Fibroblast of skin of right biceps (primary cell): Measurements from ENCODE around the gene SLBP.

ENCODE experiments used
- DNase-seq: peaks from one replicate; pipeline ENCODE4 v3.0.0-alpha.2; 2013

Gene SLBP

DNA sequence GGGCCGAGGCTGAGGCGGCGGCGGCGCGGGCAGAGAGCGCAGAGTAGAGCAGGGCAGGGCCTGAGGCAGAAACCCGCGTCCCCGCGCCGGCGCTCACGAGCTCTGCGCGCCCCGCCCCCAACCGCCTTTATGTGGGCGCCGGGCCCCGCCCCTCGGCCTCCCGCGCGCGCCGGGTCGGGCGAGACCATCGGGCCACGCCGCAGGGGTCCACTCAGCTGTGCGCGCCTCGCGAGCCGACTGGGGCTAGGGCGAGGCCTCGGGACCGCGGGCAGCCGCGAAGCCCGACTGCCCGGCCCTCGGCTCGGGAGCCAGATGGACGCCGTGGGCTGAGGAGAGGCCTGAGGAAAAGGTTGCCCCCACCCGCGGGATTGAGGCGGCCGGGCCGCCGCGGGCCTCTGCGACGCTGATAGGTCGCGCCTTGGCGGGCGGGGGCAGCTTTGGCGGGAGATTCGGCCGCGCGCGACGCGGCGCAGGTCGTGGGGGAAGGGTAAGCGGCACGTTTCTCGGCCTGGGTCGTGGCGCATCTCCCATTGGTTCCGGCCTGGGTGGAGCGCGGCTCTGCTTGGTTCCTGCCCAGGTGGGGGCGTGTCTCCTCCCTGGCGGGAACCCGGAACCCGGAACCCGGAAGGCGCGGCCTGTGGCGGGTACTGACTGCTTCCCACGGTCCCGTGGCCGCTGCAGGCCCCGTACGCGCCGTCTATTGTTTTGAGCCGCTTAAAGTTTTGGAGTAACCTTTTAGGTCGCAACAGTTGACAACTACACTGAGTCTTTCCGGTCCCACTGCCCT, at the start of gene SLBP:
Gene SLBP (minus strand): TSS at position 104 of the 787 bp plus-strand sequence. CDS start 131 bp downstream, outside the sequence.
- DNase-seq: peak; percentile 94

DNA sequence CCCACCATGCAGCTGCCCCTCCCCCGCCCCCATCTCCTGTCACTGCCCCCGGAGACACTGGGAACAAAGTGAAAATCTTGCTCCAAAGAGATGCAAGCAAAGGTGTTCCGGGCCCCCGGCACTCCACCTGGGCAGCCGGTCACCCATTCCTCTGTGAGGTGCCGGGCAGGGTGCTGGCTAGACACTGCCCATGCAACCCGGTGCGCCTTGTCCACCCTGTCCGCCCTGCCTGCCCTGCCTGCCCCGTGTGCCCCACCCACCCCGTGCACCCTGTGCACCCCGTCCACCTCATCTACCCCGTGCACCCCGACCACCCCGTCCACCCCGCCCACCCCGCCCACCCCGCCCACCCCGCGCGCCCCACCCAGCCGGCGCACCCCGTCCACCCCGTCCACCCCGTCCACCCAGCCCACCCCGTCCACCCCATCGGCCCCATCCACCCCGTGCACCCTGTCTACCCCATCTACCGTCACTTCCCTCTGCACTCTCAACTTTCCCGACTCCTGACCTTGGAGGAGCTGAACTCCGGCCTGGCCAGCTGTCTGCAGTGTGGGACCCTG, 49.1 kb upstream of the SLBP start:
- no peak for DNase-seq

DNA sequence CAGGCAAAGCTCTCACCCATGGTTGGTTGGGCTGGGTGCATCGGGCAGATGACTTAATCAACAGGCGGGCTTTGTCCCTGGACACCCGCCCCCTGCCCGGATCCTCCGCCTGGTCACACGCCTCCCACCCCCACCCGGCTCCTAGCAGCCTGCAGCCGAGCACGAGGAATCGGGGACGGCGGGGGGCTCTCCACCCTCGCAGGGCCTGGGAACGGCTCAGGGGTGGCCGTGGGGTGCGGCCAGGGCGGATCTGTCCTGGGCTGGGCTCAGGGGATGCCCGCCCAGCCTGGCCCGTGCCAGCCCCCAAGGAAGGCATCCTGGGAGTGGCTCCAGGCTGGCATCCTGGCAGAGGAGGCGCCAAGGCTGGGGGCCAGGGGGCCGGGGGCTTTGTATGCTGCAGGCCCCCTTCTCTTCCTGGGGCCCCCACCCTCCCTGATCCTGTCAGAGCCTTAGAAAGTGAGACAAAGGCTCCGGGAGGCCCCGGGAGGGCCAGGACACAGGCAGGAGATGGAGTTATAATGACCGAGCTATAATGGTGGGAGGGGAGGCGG, 48.5 kb upstream of the SLBP start:
- no peak for DNase-seq

DNA sequence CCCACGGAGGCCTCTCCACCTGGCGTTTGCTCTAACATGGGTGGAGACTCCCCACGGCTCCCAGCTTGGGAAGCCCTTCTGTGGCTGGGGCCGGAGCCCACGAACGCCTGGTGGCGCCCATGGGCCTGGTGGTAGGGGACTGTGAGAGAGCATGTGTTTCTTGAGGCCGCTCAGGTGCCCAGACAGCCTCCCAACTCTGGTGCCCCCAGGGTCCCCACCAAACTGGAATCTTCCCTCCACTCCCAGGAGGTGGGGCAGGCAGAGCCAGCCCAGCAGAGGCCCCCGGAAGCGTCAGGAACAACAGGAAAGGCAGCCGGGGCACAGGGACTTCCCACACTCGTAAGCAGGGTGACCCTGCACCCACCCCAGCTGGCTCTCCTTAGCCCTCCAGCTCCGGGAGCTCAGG, 47.7 kb upstream of the SLBP start:
- DNase-seq: no peak

DNA sequence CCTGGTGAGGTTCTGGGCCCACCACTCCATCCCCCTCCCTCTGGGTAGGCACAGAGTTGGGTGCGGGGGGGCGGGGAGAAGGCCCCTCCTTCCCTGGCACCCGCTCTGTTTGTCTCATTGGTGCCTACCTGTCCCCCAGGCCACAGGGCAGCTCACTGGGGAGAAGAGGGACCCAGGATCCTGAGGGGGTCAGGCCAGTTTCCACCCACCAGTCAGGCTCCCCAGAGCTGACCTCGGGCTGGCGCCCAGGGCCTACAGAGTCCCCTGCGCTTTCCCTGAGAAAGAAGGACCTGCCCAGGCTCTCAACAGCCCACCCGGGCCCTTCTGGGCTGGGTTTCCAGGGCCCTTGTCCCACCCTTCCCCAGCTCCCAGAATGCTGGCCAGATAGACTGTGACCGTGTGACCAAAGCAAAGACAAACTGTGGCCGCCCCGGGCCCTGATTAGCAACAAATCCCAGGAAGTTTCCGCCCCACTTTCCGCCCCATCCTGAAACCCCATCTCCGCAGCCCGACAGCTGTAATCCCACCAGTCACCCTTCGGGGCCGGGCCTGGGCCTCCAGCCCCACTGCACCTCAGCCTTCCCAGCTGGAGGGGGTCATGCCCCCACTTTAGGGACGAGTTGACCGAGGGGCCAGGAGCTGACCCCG, 47.2 kb upstream of the SLBP start:
- DNase-seq: no peak

DNA sequence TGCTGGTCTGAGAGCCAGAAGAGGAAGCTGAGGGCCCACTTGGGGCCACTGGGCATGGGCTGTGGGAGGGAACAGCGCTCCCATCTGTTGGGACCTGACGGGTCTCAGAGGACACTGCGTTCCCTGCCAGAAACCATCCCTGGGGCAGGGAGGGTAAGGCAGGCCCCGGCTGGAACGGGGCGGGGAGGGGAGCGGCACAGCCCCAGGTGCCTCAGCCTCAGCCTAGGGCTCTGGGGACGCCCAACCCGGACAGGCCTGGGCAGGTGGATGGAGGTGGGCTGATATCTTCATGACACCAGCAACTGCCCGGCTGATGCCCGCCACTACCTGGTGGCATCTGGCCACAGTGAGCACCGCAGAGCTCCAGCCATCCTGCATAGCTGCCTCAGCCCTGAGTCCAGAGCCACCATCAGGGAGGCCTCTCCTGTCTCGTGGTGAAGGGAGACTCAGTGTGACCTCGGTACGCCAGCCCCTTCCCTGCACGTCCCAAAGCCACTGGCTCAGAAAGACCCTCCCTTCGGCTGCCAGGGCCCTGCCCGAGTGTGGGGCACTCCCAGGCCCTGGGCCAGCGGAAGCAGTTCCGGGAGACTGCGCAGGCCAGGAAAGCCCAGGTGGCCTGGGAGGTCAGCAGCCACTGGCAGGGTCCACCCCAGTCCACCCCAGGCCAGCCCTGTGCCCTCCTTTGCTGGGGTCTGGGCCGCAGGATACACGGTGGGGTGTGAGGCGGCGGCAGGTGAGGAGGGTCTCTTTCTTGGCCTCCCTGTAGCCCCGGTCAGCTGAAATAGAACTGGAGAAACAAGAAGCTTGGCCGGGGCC, 46.4 kb upstream of the SLBP start:
- no peak for DNase-seq

DNA sequence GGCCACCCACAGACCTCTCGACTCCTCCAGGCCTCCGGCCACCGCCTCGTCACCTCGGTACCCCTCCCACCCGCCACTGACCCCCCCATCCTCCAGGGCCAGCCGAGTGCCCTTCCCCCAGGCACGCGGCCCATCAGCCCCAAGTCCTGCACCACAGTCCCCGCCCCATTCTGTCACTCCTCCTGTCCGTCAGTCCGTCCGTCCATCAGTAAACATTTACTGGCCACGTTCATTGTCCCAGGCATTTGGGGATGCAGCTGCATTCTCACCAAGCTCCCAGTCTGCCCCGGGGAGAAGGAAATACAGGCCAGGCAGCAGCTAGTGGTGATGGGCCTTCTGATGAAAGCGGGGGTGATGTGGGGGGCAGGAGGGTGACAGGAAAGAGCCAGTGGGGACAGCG, 45.7 kb upstream of the SLBP start:
- no peak for DNase-seq

DNA sequence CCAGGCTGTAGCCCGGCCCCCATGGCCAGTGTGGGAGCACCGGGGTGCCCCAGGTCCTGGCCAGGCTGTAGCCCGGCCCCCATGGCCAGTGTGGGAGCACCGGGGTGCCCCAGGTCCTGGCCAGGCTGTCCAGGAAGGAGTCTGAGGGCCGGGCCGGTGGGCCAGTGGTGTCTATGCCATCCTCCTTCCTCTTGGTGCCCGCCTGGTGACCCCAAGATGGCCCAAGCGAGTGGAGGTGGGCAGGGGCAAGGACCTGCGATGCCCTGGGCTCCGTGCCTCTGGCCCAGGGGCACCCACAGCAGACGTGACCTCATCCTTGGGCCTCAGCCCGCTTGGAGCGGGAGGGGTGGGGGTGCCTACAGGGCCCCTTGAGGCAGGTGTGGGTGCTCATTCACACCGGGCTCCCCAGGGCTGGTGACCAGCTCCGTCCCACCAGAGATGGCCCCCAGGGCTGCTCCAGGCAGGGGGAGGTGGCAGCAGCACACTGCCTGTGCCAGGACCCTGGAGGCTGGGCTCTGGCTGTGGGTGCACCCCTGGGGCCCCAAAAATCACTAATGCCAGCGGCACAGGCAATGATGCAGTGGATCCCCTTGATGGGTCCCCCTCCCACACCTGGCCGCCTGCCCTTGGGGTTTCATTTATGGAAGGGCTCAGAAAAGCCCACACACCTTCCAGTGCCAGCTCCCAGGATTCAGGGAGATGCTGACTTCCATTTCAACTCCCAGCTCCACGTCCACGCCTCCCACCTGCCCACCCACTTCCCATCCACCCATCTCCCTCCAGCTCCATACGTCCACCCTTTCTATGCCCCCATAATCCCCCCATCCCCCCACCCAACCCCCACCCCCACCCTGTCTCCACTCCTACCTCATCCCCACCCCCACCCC, 45.0 kb upstream of the SLBP start:
- no peak for DNase-seq

DNA sequence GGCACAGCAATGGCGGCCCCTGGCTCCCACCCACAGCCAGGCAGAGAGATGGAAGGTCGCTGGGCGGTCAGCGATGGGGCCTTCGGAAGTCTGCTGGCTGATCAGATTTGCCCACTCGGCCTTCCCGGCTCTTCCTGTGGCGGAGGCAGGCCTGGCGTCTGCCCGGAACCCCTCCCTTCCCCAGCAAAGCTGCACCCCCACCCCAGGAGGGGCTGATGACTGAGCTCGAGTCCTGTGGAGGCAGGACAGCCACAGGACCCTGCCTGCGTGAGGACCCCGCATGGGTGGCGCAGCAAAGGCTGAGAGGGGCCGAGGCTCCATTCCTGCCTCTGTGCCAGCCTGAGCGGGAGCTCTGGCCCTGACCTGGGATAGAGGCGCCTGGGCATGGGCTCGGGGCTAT, 44.0 kb upstream of the SLBP start:
- no peak for DNase-seq

DNA sequence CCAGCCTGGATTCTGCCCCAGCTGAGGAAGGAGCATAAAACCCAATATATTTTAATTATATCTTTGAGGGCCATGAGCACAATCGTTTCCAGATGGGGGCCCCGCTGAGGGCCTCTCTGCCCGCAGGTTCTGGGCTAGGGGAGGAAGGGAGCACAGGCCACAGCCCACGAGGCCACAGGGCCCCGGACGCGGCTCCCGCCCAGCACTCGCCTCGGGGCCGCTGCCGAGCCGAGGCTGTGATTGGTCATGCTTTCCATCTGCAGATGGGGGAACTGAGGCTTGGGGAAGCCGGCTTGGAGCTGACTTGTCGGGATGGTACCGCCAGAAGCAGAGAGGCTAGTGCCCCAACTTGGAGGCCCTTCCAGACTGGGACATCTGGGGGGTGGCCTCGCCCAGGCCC, 43.2 kb upstream of the SLBP start:
- no peak for DNase-seq

DNA sequence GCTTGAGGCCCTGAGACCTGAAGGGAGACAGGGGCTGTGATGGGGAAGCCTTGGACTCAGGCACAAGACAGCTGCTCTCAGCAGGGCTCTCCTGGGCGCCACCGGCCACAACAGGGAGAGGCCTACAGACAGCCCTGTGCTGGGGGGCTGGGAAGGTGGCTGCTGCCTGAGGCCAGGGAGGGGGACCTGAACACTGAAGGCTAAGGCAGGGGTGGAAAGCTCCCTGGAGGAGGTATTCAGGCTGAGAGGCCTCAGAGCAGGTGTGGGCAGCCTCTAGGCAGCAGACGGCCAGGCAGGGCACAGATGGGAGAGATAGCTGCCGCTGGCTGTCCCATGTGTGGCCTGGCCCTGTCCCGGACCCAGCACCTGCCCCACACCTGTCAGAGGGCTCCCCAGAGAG, 42.2 kb upstream of the SLBP start:
- no peak for DNase-seq

DNA sequence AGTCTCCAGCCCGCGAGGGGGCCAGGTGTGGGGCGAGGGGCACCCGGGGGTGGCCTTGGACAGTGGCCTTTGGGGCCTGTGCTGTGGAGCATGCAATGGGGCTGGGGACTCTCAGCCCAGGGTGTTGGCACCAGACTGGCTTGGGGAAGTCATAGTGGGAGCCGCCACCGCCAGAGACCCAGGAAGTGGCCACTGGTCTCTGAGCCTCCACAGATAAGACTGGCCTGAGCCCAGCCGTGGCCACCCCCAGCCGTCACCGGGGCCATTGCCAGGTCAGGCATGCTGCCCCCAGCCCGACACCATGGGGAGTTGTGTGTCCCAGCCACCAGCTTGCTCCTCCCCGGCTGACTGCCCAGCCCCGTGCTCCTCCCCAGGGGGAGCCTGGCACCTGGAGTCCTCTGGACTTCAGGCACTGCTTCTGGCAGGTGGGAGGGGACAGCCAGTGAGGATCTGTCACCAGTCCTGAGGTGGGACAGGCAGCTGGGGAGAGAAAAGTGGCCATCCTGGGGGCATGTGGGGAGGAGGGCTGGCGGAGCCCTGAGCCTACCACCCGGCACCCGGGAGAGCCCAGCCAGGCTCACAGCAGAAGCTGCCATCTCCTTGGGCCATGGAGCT, 41.7 kb upstream of the SLBP start:
- no peak for DNase-seq

DNA sequence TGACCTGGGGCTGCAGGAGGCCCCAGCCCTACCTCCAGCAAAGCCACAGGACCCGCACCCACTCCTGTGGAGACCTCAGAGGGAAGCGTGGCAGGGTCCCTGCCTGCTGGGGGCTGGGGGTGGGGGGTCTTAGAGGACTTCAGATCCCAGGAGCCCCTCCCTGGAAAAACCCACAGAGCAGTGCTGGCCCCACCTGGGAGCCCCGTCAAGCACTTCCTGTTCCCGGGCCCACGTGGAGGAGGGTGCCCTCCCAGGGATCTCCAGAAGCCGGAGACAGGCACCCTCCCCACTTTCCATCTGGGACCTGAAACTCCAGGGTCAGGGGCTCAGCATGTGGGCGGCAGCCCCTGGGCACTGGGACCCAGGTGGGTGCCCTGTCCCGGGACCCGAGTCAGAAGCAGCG, 41.2 kb upstream of the SLBP start:
- DNase-seq: no peak

DNA sequence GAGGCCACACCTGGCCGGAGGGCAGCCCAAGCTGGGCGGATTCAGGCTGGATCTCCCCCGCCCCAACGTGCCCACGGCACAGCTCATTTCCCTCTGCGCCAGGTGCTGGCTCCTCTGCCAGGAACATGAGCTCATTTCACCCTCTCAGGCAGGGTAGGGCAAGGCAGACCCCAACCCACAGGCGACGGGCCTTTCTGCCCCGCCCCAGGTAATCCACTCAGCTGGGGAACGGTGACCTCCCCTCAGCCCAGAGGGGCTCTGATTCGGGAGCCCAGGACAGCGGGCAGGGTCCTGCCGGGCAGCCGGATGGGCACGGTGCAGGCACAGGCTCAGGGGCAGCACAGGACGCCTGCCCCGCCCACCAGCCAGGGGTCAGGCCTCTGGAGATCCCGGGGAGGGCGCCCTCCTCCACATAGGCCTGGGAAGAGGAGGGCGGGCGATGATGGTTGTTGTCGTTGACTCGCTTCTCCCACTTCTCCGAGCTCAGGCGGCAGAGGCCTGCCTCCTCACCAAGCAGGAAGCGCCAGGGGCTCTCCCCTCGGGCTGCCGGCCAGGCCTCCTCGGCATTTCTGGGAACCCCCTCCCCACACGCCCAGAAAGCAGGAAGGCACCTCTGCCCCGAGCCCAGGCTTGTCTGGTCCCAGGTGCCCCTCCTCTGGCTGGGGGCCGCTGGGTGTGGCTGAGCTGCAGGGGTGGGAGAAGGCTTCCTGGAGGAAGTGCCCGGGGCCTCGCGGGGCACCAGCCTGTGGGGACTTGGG, 40.3 kb upstream of the SLBP start:
- DNase-seq: no peak

DNA sequence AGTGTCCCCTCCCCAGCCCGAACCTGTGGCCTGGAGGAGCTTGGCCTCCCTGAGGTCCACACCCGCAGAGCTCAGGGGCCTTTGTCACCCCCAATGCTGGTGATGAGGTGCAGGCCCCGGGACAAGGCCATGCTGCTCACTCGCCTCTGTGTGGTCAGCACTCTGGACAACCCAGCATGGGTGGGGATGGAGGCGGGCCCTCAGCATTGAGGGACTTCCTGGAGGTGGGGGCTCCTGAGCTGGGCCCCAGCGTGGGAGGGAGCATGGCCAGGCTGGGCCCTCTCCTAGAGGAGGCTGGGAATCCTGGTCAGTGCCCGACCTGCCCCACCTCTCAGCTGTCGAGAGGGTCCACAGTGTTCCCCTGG, 39.8 kb upstream of the SLBP start:
- DNase-seq: no peak

DNA sequence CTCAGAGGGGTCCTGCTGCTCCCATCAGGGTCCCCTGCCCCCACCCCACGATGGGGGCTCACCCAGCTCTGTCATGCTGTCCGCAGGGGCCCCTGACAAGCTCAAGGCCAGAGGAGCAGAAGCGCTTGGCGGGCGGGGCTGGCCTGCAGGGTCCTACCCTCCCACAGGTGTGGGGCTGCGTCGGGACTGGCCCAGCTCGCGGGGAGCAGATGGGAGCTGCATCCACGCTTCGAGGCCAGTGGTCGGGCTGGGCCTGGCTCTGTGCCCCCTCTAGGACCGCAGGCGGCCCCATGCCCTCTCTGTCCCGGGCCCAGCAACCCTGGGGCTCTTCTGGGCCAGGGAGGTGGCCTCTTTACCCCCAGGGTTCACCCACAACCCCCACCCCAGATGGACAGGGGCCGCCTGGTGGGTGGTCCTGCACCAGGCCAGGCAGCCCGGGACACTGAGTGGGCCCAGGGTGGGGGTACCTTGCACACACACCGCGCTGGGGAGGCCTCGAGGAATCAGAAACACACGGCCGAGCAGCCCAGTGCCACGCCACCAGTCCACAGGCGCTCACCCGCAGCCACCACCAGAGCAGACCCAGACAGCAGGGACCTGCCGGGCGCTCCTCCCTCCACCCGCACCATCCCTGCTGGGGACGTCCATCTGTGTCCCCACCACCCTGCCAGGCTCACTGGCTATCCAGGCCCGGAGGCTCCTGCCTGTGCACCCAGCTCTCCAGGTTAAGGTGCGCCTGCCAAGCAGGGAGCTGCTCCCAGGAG, 39.2 kb upstream of the SLBP start:
- no peak for DNase-seq

DNA sequence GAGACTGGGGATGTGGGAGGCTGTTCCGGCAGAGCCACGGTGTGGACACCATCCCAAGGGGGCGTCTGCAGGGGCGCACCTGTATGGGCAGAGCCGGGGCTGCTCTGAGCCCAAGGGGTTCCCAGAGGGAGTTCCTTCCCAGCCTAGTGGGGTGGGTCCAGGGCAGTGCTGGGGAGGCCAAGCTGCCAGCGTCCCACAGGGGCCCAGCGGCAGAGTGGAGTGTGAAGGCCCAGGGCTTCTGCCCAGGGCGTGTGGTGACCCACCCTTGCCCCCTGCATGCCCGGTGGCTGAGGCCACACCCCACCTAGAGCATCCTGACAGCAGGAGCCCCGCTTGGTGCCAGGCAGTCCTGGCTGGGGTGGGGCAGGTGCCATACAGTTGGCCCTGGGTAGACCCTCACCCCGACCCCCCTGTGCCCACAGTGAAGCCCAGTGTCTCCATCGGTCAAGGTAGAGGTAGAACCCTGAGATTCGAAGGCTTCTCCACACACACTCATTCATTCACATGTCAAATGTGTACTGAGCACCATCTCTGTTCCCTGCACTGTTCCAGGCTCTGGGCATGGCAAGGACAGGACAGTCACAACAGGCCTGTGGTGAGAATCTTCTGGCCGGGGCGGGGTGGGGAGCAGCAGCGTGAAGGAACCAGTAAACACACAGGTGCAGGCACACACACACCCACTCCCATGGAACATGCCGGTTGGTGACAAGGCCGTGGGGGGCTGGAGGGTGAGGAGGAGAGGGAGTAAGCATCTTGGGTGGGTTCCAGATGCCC, 38.4 kb upstream of the SLBP start:
- no peak for DNase-seq

DNA sequence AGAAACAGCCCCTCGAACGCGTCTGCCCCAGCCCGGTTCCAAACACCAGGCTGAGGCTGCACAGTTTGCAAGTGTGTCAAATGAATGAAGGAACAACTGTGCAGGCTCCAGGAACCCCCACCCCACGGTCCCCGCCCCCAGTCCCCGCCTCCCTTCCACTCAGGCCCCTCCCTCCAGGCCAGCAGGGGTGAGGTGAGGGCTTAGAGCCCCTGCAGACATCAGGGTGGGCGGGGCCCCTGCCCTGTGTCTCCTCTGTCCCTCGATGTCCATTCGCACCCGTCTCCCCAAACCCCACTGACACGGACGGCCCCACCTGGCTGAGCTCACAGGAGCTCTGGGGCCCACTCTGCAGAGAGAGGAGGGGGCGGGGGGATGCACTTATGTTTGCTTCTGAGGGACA, 37.7 kb upstream of the SLBP start:
- no peak for DNase-seq

DNA sequence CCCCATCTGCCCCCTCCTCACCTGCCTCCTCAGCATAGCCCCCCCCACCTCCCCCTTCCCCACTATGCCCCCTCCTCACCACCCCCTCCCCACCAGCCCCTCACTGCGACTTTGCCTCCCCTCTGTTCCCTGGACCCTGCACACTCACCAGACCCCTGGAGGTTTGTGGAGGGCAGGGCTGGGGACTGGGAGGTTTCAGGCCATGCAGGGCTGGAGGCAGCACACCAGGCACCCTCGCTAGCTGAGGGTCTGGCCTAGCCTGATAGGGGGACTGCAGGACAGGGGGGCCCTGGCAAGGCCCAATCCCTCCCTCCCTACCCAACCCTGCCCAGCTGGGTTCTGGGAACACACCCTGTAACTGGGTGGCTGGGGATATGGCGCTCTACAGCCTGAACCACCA, 37.3 kb upstream of the SLBP start:
- no peak for DNase-seq
